Measurements from ENCODE around the gene KCND3. TPM values are rescaled to one million over a fixed set of nuclear protein-coding genes. Genes with fewer than 3 reads are reported as not detected.

KCND3 gene
- total and polyA plus RNA-seq, 8 donors = 0.87 to 15.8 (median 4.5) TPM

DNA sequence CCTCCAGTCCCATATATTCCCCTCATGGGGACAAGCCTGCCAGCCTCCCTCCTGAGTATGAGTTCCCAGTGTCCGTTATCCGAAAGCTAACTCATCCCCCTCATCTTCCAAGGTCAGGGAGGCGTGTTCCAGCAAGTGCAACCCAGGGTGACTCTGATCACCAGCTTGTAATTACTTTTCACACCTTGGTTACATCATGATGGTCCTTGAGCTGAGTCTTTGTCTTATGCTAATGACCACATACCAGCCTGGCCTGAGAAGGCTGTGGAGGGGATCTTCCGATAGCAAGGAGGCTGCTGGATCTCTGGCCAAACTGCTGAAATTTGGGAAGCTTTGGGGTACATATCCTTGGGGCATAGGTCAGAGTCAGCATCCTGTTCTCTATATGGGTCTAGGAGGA lies 134.2 kb downstream of the KCND3 start:
- intact Hi-C loops (cut with DNase I; ENCODE audit: low total_unique reads) = no loop called here
- DNase-seq = no peak
- TF ChIP-seq POLR2A (IDR thresholded peaks at IDR 0.05) (no peak), EP300 (IDR thresholded peaks at IDR 0.05) (no peak), POLR2AphosphoS5 (IDR thresholded peaks at IDR 0.05) (no peak)
- TF ChIP-seq, protein P1, sequence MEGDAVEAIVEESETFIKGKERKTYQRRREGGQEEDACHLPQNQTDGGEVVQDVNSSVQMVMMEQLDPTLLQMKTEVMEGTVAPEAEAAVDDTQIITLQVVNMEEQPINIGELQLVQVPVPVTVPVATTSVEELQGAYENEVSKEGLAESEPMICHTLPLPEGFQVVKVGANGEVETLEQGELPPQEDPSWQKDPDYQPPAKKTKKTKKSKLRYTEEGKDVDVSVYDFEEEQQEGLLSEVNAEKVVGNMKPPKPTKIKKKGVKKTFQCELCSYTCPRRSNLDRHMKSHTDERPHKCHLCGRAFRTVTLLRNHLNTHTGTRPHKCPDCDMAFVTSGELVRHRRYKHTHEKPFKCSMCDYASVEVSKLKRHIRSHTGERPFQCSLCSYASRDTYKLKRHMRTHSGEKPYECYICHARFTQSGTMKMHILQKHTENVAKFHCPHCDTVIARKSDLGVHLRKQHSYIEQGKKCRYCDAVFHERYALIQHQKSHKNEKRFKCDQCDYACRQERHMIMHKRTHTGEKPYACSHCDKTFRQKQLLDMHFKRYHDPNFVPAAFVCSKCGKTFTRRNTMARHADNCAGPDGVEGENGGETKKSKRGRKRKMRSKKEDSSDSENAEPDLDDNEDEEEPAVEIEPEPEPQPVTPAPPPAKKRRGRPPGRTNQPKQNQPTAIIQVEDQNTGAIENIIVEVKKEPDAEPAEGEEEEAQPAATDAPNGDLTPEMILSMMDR (IDR thresholded peaks at IDR 0.05) = no peak
- no peaks in the 10 kb centered on the region for H3K9me3 ChIP-seq
- no peaks in the 10 kb centered on the region for H3K36me3 ChIP-seq
- no peak overlapping the region for H3K4me3 ChIP-seq
- H3K27me3 ChIP-seq = peaks cover 0 to 28% (median 0%) of the 10 kb centered on the region in 3 donors
- H3K4me1 ChIP-seq = no peaks in the 10 kb centered on the region
- no peak overlapping the region for H3K27ac ChIP-seq
- 78 to 92% (median 87%) methylated on average over 4 of the region's 4 CpGs for WGBS, 5 donors

DNA sequence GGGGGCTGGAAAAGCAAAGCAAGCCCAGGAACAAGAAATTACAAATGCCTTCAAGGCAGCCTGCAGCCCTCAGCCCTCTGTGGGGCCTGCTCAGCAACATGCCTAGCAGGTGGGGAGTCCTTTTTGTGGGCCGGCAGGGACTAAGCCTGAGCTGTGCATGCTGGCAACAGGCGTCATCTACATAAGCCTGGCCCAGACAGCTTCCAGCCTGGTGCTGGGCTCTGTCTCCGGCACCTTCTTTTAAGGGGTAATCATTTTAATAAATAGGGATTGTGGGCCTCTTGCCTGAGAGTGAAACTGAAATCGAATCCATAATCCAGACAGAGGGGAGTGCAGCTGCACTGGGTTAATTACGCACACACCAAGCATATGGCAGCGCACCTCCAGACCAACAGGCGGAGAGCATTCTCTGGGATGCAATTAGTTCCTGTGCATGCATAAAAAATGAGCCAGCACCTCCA lies 137.2 kb downstream of the KCND3 start:
- intact Hi-C loops (cut with DNase I; ENCODE audit: low total_unique reads) = no loop called here
- no peaks in the 10 kb centered on the region for H3K4me1 ChIP-seq
- H3K36me3 ChIP-seq = no peaks in the 10 kb centered on the region
- 73 to 79% (median 75%) methylated on average over 7 of the region's 7 CpGs for WGBS, 5 donors
- H3K27ac ChIP-seq = no peak overlapping the region
- no peak for TF ChIP-seq POLR2A (IDR thresholded peaks at IDR 0.05)
- TF ChIP-seq, protein P1 (IDR thresholded peaks at IDR 0.05) = no peak
- no peak for TF ChIP-seq POLR2AphosphoS5 (IDR thresholded peaks at IDR 0.05)
- TF ChIP-seq EP300 (IDR thresholded peaks at IDR 0.05) = no peak
- peaks cover 0 to 30% (median 0%) of the 10 kb centered on the region in 3 donors for H3K27me3 ChIP-seq
- H3K4me3 ChIP-seq = no peak overlapping the region
- DNase-seq = peak in 1 of 2 donors; percentile 44
- H3K9me3 ChIP-seq = no peaks in the 10 kb centered on the region

DNA sequence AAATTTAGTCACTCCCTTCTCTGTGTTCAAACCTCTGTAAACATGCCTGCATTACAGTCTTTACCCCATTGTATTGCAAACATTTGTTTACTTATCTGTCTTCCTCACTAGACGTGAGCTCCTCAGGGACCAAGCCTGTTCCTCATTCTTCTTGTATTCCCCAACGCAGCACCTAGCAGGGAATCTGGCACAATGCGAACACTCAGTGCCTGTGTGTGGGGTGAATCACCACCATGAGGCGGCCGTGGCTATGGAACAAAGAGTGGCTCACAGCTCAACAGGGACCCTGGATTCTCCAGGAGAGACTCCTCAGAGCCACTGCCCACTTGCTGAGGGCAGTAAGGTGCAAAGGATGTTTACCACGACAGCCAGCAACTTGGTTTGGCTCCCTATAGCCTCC lies 137.9 kb downstream of the KCND3 start:
- 33 to 56% (median 41%) methylated on average over 5 to 6 of the region's 6 CpGs for WGBS, 5 donors
- no peak for DNase-seq
- H3K27ac ChIP-seq = no peak overlapping the region
- no peak for TF ChIP-seq EP300 (IDR thresholded peaks at IDR 0.05)
- TF ChIP-seq POLR2AphosphoS5 (IDR thresholded peaks at IDR 0.05) = no peak
- no peak for TF ChIP-seq POLR2A (IDR thresholded peaks at IDR 0.05)
- TF ChIP-seq, protein P1 (IDR thresholded peaks at IDR 0.05) = no peak
- H3K36me3 ChIP-seq = no peaks in the 10 kb centered on the region
- peaks cover 0 to 29% (median 0%) of the 10 kb centered on the region in 3 donors for H3K27me3 ChIP-seq
- H3K4me1 ChIP-seq = no peaks in the 10 kb centered on the region
- H3K4me3 ChIP-seq = no peak overlapping the region
- H3K9me3 ChIP-seq = no peaks in the 10 kb centered on the region
- intact Hi-C loops (cut with DNase I; ENCODE audit: low total_unique reads) = no loop called here

DNA sequence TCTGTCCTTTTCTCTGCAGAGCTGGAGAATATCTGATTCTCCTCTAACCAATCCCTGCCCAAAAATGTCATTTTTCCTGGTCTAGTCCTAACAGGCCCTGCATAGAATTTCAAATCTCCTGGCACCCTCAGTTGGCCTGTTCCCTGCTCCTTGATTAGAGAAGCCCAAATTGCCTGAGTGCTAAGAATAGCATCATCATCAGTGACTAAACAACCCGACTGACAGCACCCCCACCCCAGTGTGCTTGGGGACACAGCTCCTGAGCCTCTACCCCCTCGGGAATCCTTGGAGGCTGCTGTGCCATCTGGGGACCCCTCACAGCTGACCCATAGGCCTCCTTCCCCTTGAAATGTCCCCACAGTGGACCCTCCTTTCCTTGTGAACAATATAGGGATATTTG lies 139.4 kb downstream of the KCND3 start:
- 56 to 70% (median 62%) methylated on average over 2 of the region's 2 CpGs for WGBS, 5 donors
- Histone ChIP-seq H3K4me1 (no peaks in the 10 kb centered on the region), H3K27me3 (peaks cover 0 to 19% (median 0%) of the 10 kb centered on the region in 3 donors), H3K9me3 (no peaks in the 10 kb centered on the region), H3K27ac (no peak overlapping the region), H3K36me3 (no peaks in the 10 kb centered on the region), H3K4me3 (no peak overlapping the region)
- TF ChIP-seq, protein P1 (IDR thresholded peaks at IDR 0.05) = no peak
- TF ChIP-seq POLR2A (IDR thresholded peaks at IDR 0.05) = no peak
- no peak for TF ChIP-seq POLR2AphosphoS5 (IDR thresholded peaks at IDR 0.05)
- TF ChIP-seq EP300 (IDR thresholded peaks at IDR 0.05) = no peak
- no peak for DNase-seq
- intact Hi-C loops (cut with DNase I; ENCODE audit: low total_unique reads) = no loop called here
